MCF 10A (cell line): ENCODE data around the gene PDE6D. TPM values are rescaled to one million over a fixed set of nuclear protein-coding genes. Genes with fewer than 3 reads are reported as not detected.

Experiments
- BruUV-seq: library from RNA; stranded (reverse); fragments of 400-500 nt; replicated peaks from 2 replicates; lab custom pipeline; 2021; lab: Mats Ljungman, UMichigan
- CTCF ChIA-PET: fragments of 300-600 bp; sonication (Branson Sonifier 250); formaldehyde crosslinking; extraction: SDS; loops from one replicate; lab custom pipeline; 2021; ENCODE audit warnings: antibody characterized with exemption, inconsistent platforms; lab: Yijun Ruan, JAX
- POLR2A ChIA-PET: fragments of 300-600, 350-650 bp; sonication (Branson Sonifier 250); formaldehyde crosslinking; extraction: SDS; loops from one replicate; lab custom pipeline; 2020; ENCODE audit warnings: antibody characterized with exemption, inconsistent platforms; lab: Yijun Ruan, JAX
- DNase-seq: peaks from one replicate; pipeline ENCODE4 v3.0.0-alpha.2; 2018; ENCODE audit not compliant: unreplicated experiment
- H3K27ac Mint-ChIP-seq: one replicate; pipeline ENCODE4 v1.8.0; 2022; ENCODE audit warnings: mild to moderate bottlenecking, low read depth, mixed read lengths; ENCODE audit not compliant: unreplicated experiment
- H3K27me3 Mint-ChIP-seq: one replicate; pipeline ENCODE4 v1.8.0; 2022; ENCODE audit warnings: mixed read lengths; ENCODE audit not compliant: insufficient read depth, unreplicated experiment
- H3K36me3 Mint-ChIP-seq: one replicate; pipeline ENCODE4 v1.8.0; 2022; ENCODE audit warnings: mild to moderate bottlenecking, moderate library complexity, mixed read lengths; ENCODE audit not compliant: insufficient read depth, unreplicated experiment
- H3K4me1 Mint-ChIP-seq: one replicate; pipeline ENCODE4 v1.8.0; 2022; ENCODE audit warnings: mixed read lengths; ENCODE audit not compliant: insufficient read depth, unreplicated experiment
- H3K4me3 Mint-ChIP-seq: one replicate; pipeline ENCODE4 v1.8.0; 2022; ENCODE audit warnings: mild to moderate bottlenecking, moderate library complexity, mixed read lengths; ENCODE audit not compliant: unreplicated experiment
- H3K9me3 Mint-ChIP-seq: one replicate; pipeline ENCODE4 v1.8.0; 2022; ENCODE audit warnings: mixed read lengths; ENCODE audit not compliant: unreplicated experiment
- intact Hi-C: fragments of 100-400 bp; cut with micrococcal nuclease; formaldehyde crosslinking; loops from 2 replicates; pipeline ENCODE4 v1.14.1; 2022
- total RNA-seq: library from RNA; stranded (reverse); gene quantifications from 2 replicates; pipeline ENCODE4 v1.2.3, GENCODE V29; 2022
- TF ChIP-seq, protein P1 (sequence below): fragments of 200-600 bp; IDR thresholded peaks from one replicate; pipeline ENCODE4 v1.8.0; 2022; ENCODE audit warnings: antibody characterized with exemption, mild to moderate bottlenecking; ENCODE audit not compliant: unreplicated experiment

PDE6D gene
- total RNA-seq, 1 experiment from 2014 or later = 13.2 TPM

DNA sequence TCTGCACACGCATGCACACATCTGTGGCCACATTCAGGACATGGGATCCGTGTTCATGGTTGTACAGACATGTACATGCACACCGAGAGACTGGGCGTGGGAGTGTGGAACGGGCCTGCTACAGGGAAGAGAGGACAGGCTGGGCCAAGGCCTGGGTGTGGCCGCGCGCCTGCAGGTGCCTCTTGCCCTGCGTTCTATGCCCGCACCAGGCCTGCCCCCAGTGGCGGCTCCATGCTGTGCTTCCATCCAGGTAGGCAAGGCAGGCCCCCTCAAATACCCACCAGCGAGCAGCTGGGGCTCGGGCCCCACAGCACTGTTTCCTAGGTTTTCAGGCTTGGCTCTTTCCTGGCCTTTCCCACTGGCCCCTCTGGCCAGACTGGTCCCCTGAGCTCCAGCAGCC, 88.2 kb downstream of the PDE6D start:
- H3K36me3 Mint-ChIP-seq = peaks cover 6% of the 10 kb centered on the region
- ChIA-PET POLR2A (interaction anchor here (0.9 to 1.3 kb wide), 2 partner anchors 9 to 19 kb away, joined by 5 read pairs; no protein-coding TSS in a partner anchor), CTCF (interaction anchor here (2.6 kb wide), 1 partner anchor 15 kb away, joined by 16 read pairs; no protein-coding TSS in a partner anchor)
- DNase-seq = no peak
- no peaks in the 10 kb centered on the region for H3K4me1 Mint-ChIP-seq
- BruUV-seq = no TSS peak
- intact Hi-C loops = no loop called here
- no peak overlapping the region for H3K27ac Mint-ChIP-seq
- H3K4me3 Mint-ChIP-seq = no peak overlapping the region
- TF ChIP-seq, protein P1, sequence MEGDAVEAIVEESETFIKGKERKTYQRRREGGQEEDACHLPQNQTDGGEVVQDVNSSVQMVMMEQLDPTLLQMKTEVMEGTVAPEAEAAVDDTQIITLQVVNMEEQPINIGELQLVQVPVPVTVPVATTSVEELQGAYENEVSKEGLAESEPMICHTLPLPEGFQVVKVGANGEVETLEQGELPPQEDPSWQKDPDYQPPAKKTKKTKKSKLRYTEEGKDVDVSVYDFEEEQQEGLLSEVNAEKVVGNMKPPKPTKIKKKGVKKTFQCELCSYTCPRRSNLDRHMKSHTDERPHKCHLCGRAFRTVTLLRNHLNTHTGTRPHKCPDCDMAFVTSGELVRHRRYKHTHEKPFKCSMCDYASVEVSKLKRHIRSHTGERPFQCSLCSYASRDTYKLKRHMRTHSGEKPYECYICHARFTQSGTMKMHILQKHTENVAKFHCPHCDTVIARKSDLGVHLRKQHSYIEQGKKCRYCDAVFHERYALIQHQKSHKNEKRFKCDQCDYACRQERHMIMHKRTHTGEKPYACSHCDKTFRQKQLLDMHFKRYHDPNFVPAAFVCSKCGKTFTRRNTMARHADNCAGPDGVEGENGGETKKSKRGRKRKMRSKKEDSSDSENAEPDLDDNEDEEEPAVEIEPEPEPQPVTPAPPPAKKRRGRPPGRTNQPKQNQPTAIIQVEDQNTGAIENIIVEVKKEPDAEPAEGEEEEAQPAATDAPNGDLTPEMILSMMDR = no peak
- no peaks in the 10 kb centered on the region for H3K27me3 Mint-ChIP-seq
- no peaks in the 10 kb centered on the region for H3K9me3 Mint-ChIP-seq

DNA sequence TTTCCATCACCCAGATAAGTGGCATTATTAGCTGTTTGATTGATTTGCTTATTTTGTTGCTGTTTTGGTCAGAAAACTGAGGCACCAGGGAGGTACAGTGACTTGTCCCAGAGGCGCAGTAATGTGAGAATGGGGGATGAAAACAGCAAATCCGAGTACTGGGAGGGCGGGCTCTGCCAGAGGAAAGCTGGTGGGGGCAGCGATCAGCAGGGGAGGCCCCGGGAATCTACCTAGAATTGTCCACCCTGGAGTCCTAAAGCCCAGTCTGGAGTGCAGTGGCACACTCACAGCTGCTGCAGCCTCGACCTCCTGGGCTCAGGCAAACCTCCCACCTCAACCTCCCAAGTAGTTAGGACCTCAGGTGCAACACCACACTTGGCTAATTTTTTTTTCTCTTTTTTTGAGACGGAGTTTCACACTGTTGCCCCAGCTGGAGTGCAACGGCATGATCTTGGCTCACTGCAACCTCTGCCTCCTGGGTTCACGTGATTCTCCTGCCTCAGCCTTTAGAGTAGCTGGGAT, 89.8 kb downstream of the PDE6D start:
- CTCF ChIA-PET = interaction anchor here (1.1 to 1.3 kb wide), 3 partner anchors 14 to 25 kb away, joined by 3 to 4 read pairs (median 3); no protein-coding TSS in a partner anchor
- POLR2A ChIA-PET = interaction anchor here (1.0 kb wide), 1 partner anchor 100 kb away, joined by 3 read pairs; no protein-coding TSS in a partner anchor

DNA sequence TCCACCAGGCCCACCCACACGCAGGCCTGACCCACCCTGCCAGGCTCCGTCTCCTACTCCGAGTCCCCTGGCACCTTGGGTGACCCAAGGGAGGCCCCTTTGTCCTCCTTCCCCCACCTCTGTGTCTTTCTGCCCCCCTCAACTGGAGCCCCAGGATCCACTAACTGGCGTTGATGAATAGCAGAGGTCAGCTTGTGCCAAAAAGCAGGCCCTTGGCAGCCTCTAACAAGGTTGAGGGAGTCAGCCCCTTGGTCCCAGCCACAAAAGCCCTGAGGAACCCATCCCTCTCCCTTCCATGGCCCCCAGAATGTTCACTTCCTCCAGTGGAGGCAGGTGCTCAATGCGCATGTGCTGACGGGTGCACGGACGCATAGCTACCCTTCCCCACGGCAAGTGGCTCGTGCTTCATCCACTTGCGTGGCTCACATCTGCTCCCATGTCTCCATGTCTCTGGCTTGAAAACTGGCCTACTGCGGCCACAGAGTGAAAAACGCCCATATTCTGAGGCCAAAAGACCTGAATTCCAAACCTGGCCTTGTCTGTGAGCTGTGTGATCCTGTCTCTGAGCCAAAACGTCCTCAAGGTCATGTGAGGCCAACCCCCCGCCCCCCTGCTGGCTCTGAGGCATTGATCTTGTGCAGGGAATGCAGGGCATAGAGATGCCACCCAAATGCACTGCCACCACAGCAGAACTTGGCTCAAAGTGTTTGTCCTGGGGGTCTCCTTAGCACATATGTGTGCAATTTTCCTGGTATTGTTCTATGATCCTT, 91.8 kb downstream of the PDE6D start:
- Mint-ChIP-seq H3K36me3 (peaks cover 6% of the 10 kb centered on the region), H3K9me3 (no peaks in the 10 kb centered on the region), H3K4me3 (no peak overlapping the region), H3K27ac (no peak overlapping the region), H3K4me1 (peaks cover 3% of the 10 kb centered on the region), H3K27me3 (no peaks in the 10 kb centered on the region)
- no TSS peak for BruUV-seq
- TF ChIP-seq, protein P1 = no peak
- intact Hi-C loops = no loop called here
- POLR2A ChIA-PET = interaction anchor here (1.1 kb wide), 2 partner anchors 14 to 25 kb away, joined by 3 read pairs; no protein-coding TSS in a partner anchor
- DNase-seq = no peak
- CTCF ChIA-PET = interaction anchor here (0.7 to 1.3 kb wide), 5 partner anchors 12 to 991 kb away, joined by 3 to 5 read pairs (median 4); no protein-coding TSS in a partner anchor

More for the DNA sequence above, 89.8 kb downstream of the PDE6D start:
- H3K36me3 Mint-ChIP-seq = peaks cover 6% of the 10 kb centered on the region
- DNase-seq = no peak
- no peak overlapping the region for H3K4me3 Mint-ChIP-seq
- H3K27me3 Mint-ChIP-seq = no peaks in the 10 kb centered on the region
- BruUV-seq = no TSS peak
- no peaks in the 10 kb centered on the region for H3K4me1 Mint-ChIP-seq
- H3K9me3 Mint-ChIP-seq = no peaks in the 10 kb centered on the region
- no peak overlapping the region for H3K27ac Mint-ChIP-seq
- intact Hi-C loops = no loop called here
- TF ChIP-seq, protein P1 = no peak

DNA sequence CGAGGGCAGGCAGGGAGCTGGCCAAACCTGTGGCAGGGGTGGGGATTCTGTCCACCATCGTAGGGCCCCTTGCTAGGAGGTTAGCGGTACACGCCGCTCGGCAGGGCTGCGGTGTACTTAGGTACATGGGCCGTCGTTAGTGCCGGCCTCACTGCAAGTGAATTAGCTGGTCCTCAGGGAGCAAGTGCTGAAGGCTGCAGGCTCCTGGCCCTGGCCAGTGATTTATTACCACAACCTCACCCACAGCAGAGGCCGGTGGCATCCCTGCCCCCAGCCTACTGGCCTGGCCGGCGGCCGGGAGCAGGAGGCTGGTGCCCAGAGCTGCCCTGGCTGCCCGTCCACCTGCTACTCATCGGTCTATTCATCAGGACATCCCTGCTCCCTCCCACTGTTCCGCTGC, 92.4 kb downstream of the PDE6D start:
- Mint-ChIP-seq H3K9me3 (no peaks in the 10 kb centered on the region), H3K36me3 (peaks cover 6% of the 10 kb centered on the region), H3K27me3 (no peaks in the 10 kb centered on the region), H3K4me3 (no peak overlapping the region), H3K4me1 (peaks cover 3% of the 10 kb centered on the region), H3K27ac (no peak overlapping the region)
- TF ChIP-seq, protein P1 = no peak
- ChIA-PET CTCF (interaction anchor here (0.8 to 1.3 kb wide), 3 partner anchors 14 to 112 kb away, joined by 4 to 5 read pairs (median 4); no protein-coding TSS in a partner anchor), POLR2A (interaction anchor here (1.1 kb wide), 1 partner anchor 25 kb away, joined by 3 read pairs; no protein-coding TSS in a partner anchor)
- BruUV-seq = no TSS peak
- DNase-seq = no peak
- intact Hi-C loops = no loop called here
